A673 (cell line): ENCODE data around the gene NR1H4.

Experiments
- EZH2 ChIP-seq: fragments of 200-600 bp; sonication (generic); IDR thresholded peaks from 2 replicates; pipeline ENCODE4 v1.6.1; 2017; ENCODE audit warnings: borderline replicate concordance, low read depth, mild to moderate bottlenecking, mixed read lengths, antibody characterized with exemption, low read length; ENCODE audit not compliant: poor library complexity, severe bottlenecking
- TF ChIP-seq, protein P1 (sequence below): fragments of 300-800, 200-600 bp; sonication (generic); conservative IDR thresholded peaks from 2 replicates; pipeline ENCODE4 v1.5.1; 2017; ENCODE audit warnings: low read depth, mild to moderate bottlenecking, antibody characterized with exemption, low read length, moderate library complexity, mixed read lengths

DNA sequence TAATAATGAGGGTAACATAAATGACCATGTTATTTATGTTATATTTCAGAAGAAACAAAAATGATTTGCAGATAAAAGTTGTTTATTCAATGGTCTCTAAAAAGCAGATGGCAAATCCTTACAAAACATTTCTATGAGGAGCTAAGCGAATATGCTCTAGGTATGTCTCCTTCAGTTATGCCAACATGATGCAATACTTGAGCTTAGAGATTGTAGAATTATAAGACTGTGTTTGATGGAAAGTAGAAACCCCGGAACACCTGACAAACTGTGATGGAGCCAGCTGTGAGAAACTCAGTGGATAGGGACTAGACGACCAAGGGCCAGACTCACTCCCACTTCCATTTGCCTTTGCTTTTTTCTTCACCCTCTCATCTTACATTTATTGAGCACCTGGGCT is 17.8 kb upstream of the NR1H4 start:
- TF ChIP-seq, protein P1, sequence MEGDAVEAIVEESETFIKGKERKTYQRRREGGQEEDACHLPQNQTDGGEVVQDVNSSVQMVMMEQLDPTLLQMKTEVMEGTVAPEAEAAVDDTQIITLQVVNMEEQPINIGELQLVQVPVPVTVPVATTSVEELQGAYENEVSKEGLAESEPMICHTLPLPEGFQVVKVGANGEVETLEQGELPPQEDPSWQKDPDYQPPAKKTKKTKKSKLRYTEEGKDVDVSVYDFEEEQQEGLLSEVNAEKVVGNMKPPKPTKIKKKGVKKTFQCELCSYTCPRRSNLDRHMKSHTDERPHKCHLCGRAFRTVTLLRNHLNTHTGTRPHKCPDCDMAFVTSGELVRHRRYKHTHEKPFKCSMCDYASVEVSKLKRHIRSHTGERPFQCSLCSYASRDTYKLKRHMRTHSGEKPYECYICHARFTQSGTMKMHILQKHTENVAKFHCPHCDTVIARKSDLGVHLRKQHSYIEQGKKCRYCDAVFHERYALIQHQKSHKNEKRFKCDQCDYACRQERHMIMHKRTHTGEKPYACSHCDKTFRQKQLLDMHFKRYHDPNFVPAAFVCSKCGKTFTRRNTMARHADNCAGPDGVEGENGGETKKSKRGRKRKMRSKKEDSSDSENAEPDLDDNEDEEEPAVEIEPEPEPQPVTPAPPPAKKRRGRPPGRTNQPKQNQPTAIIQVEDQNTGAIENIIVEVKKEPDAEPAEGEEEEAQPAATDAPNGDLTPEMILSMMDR, result no peak
- no peak for TF ChIP-seq EZH2
